Forelimb muscle (tissue), 1 donor: ENCODE data around the gene GATA2. TPM values are rescaled to one million over a fixed set of nuclear protein-coding genes. Genes with fewer than 3 reads are reported as not detected.

Experiments
- DNase-seq: peaks from one replicate; pipeline ENCODE4 v3.0.0-alpha.2; 2013; ENCODE audit warnings: low read depth
- polyA plus RNA-seq: library from polyadenylated mRNA; unstranded; fragments of 120-200 nt; gene quantifications from one replicate; pipeline ENCODE4 v1.2.1, GENCODE V29; 2013; ENCODE audit not compliant: insufficient read length

The GATA2 gene
- polyA plus RNA-seq, 1 donor: 2.9 TPM

DNA sequence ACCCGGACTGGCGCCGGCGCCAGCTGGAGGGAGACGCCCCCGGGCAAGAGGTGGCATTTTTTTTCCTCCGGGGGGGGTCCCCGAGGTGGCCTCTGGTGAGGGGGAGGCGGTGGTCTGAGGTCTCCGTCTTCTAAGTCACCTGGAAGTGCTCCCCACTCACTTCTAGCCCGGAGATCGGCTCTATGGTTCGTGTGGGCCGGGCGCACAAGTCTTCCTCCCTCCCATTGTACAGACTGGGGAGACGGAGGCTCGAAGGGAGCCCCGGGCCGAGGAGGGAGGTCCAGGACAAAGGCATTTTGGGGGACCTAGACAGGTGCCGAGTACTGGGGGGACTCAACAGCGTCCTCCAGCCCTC lies 4.4 kb downstream of the GATA2 start:
- no peak for DNase-seq

GRCh38 chr3:128487813-128488635 lies 5.0 kb downstream of the GATA2 start:
- DNase-seq: peak; percentile 19

- no peak for DNase-seq
Observed at GRCh38 chr3:128487538-128487812, 5.5 kb downstream of the GATA2 start.

GRCh38 chr3:128486681-128487537 lies 6.1 kb downstream of the GATA2 start:
- DNase-seq: no peak

- no peak for DNase-seq
Observed at GRCh38 chr3:128486205-128486628, 6.8 kb downstream of the GATA2 start.

- DNase-seq: no peak
Observed at GRCh38 chr3:128485282-128486204, 7.5 kb downstream of the GATA2 start.

GRCh38 chr3:128484404-128485281 lies 8.4 kb downstream of the GATA2 start:
- DNase-seq: no peak

DNA sequence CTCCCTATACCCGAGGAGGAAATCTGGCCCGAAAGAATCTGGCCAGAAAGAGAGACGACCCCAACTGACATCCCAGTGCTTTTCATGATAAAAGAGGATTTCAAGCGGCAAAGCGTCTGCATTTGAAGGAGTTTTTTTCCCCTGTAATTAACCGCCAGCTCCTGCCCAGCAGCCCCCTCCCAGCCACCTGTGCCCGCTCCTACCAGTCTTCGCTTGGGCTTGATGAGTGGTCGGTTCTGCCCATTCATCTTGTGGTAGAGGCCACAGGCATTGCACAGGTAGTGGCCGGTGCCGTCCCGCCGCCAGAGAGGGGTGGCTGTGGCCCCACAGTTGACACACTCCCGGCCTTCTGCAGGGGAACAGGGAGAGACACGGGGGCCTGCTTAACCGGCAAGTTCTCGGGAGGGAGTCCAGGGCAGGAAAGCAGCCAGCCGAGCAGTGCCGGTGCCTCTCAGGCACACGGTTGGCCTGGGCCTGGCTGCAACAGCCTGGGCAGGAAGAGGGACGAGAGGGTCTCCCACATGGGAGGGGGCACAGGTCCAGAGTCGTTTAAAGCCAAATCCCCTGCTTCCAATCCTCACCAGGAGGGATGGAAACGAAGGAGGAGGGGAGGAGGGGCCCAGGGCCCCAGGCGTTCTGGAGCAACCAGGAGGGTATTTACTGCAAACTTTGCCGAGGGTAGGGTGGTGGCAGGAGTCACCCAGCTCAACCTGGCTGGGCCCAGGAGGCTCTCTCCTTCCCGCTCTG lies 9.2 kb downstream of the GATA2 start:
- no peak for DNase-seq

- no peak for DNase-seq
Observed at GRCh38 chr3:128482666-128483656, 10.0 kb downstream of the GATA2 start.

DNA sequence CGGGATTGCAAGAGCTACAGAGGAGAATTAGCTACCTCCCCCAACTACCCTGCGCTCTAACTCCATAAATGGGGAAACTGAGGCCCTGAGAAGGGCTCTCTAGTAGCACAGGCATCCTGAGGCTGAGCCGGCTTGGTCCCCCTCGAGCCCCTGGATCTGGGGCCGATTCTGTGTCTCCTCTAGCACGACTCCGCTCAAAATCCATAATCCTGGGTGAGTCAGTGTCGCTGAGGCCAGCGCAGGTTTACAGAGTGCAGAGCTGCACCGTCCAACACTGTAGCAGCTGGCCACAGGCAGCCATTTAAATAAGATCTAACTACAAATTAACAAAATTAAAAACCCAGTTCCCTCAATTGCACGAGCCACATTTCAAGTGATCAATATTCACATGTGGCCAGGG lies 10.8 kb downstream of the GATA2 start:
- no peak for DNase-seq

GRCh38 chr3:128481438-128481942 lies 11.5 kb downstream of the GATA2 start:
- no peak for DNase-seq

DNA sequence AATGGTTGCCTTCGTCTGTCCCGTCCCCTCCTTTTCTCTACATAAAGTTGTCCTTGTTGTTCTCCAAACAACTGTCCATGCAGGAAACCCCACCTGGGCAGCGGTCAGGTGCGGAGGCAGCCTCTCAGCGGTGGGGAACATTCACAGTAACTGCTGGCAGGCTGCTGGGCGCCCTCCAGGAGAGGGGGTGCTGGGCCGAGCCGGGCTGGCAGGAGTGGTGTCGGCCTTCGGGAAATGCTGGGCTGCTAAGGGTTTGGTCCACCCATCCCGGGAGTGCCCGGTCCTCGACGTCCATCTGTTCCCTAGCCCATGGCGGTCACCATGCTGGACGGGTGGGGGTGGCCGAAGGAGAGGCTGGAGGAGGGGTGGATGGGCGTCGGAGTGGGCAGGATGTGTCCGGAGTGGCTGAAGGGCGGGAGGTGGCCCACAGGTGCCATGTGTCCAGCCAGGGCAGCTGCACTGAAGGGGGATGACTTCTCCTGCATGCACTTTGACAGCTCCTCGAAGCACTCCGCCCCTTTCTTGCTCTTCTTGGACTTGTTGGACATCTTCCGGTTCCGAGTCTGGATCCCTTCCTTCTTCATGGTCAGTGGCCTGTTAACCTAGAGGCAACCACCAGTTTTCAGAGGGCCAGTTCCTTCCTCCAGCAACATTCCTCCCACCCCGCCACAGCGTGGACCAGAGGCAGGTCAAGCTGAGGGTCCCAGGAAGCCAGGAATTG lies 12.1 kb downstream of the GATA2 start:
- DNase-seq: no peak

- no peak for DNase-seq
Observed at GRCh38 chr3:128480278-128480677, 12.7 kb downstream of the GATA2 start.

- no peak for DNase-seq
Observed at GRCh38 chr3:128479558-128480086, 13.4 kb downstream of the GATA2 start.

- no peak for DNase-seq
Observed at GRCh38 chr3:128478576-128479506, 14.2 kb downstream of the GATA2 start.

GRCh38 chr3:128476659-128477058 lies 16.3 kb downstream of the GATA2 start:
- no peak for DNase-seq

DNA sequence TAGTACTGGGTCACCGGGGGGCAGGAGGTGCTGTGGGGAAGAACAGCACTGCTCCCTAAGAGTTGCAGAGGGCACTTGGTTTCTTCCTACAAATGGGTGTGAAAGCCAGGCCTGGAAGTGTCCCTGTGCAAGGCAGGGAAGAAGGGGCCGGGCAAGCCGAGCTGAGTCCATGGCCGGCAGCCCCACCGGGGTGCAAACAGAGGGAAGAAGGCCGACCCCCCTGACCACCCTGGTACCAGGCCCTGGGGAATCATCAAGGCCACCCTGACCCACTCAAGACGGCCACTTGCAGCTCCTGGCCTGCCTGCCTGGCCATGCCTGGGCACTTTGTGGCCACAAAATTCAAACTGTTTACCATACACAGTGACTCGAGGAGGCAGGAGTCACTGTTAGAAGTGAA lies 17.6 kb downstream of the GATA2 start:
- no peak for DNase-seq
